HL-60 (cell line): Measurements from ENCODE around the gene POLR2F.

Source experiments
- POLR2AphosphoS5 ChIP-seq: IDR thresholded peaks from 2 replicates; pipeline ENCODE4 v1.6.1; 2012; ENCODE audit warnings: low read depth
- SPI1 ChIP-seq: IDR thresholded peaks from 2 replicates; pipeline ENCODE4 v1.6.1; 2012; ENCODE audit warnings: low read depth, mild to moderate bottlenecking, borderline replicate concordance
- TF ChIP-seq, protein P1 (sequence below): IDR thresholded peaks from one replicate; pipeline ENCODE4 v1.5.1; 2011; ENCODE audit warnings: low read length, control low read depth, inconsistent platforms; ENCODE audit not compliant: insufficient read depth
- TF ChIP-seq, protein P2 (sequence below): IDR thresholded peaks from 2 replicates; pipeline ENCODE4 v1.6.1; 2012; ENCODE audit warnings: low read depth; ENCODE audit not compliant: insufficient replicate concordance

DNA sequence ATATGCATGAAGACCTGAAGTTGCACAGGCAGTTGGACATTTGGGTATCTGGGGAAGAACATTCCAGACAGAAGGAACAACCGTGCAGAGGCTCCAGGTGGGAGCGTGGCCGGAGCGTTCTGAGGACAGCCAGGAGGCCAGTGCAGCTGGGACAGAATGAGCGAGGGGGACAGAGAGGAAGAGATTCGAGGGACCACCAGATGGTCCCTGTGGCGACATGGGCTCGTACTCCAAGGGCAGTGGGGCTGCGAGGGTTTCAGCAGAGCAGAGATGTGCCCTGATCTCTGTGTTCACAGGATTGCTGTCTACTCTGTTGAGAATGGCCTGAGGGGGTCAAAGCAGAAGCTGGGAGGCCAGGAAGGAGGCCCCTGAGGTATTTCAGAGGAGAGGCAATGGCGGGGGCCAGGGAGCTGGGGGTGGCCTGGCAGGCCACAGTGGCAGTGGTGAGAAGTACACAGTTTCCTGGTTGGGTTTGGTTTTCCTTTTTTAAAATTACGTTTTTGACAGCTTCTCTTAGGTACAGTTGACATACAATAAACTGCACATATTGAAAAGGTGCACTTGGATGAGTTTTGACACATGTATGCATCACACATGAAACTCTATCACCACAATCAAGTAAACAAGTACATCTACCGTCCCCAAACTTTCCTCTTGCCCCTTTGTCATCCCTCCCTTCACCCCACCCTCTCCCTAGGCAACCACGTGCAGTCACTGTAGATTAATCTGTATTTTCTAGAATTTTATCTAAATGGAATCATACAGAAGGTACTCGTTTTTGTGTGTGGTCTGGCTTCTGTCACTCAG is 55.7 kb downstream of the POLR2F start:
- TF ChIP-seq, protein P1, sequence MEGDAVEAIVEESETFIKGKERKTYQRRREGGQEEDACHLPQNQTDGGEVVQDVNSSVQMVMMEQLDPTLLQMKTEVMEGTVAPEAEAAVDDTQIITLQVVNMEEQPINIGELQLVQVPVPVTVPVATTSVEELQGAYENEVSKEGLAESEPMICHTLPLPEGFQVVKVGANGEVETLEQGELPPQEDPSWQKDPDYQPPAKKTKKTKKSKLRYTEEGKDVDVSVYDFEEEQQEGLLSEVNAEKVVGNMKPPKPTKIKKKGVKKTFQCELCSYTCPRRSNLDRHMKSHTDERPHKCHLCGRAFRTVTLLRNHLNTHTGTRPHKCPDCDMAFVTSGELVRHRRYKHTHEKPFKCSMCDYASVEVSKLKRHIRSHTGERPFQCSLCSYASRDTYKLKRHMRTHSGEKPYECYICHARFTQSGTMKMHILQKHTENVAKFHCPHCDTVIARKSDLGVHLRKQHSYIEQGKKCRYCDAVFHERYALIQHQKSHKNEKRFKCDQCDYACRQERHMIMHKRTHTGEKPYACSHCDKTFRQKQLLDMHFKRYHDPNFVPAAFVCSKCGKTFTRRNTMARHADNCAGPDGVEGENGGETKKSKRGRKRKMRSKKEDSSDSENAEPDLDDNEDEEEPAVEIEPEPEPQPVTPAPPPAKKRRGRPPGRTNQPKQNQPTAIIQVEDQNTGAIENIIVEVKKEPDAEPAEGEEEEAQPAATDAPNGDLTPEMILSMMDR: no peak
- TF ChIP-seq POLR2AphosphoS5 (no peak), SPI1 (no peak)
- TF ChIP-seq, protein P2, sequence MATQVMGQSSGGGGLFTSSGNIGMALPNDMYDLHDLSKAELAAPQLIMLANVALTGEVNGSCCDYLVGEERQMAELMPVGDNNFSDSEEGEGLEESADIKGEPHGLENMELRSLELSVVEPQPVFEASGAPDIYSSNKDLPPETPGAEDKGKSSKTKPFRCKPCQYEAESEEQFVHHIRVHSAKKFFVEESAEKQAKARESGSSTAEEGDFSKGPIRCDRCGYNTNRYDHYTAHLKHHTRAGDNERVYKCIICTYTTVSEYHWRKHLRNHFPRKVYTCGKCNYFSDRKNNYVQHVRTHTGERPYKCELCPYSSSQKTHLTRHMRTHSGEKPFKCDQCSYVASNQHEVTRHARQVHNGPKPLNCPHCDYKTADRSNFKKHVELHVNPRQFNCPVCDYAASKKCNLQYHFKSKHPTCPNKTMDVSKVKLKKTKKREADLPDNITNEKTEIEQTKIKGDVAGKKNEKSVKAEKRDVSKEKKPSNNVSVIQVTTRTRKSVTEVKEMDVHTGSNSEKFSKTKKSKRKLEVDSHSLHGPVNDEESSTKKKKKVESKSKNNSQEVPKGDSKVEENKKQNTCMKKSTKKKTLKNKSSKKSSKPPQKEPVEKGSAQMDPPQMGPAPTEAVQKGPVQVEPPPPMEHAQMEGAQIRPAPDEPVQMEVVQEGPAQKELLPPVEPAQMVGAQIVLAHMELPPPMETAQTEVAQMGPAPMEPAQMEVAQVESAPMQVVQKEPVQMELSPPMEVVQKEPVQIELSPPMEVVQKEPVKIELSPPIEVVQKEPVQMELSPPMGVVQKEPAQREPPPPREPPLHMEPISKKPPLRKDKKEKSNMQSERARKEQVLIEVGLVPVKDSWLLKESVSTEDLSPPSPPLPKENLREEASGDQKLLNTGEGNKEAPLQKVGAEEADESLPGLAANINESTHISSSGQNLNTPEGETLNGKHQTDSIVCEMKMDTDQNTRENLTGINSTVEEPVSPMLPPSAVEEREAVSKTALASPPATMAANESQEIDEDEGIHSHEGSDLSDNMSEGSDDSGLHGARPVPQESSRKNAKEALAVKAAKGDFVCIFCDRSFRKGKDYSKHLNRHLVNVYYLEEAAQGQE: no peak
